ENCODE results near the gene PID1.

The PID1 gene

GRCh38 chr2:229239021-229239420 lies 32.1 kb downstream of the PID1 start:
- H3F3A ChIP-seq (ENCODE audit: insufficient read depth, low read length) = no peaks in the 10 kb centered on the region
- no peaks in the 10 kb centered on the region for H3K36me3 ChIP-seq (replicated peaks; ENCODE audit: insufficient read depth, low read length)
- H3K9me3 ChIP-seq (replicated peaks; ENCODE audit: insufficient read depth, low read length) = no peaks in the 10 kb centered on the region
- H3K27me3 ChIP-seq (replicated peaks; ENCODE audit: insufficient read depth, low read length) = no peaks in the 10 kb centered on the region
- TF ChIP-seq EZH2phosphoT487 (IDR thresholded peaks at IDR 0.05; ENCODE audit: low read length) (no peak), CTCF (IDR thresholded peaks at IDR 0.05; ENCODE audit: low read length) (no peak)
- H3K4me3 ChIP-seq (ENCODE audit: low read length) = no peak overlapping the region
- H3K79me2 ChIP-seq (ENCODE audit: low read length) = no peaks in the 10 kb centered on the region
- no peaks in the 10 kb centered on the region for H3K4me1 ChIP-seq (ENCODE audit: low read length)
- no peaks in the 10 kb centered on the region for H3K9me2 ChIP-seq (replicated peaks; ENCODE audit: insufficient read depth, low read length)
- H3K27ac ChIP-seq (ENCODE audit: low read length) = no peak overlapping the region
- H3K9ac ChIP-seq (ENCODE audit: low read length) = no peak overlapping the region
- no peaks in the 10 kb centered on the region for H4K20me1 ChIP-seq (ENCODE audit: insufficient read depth, low read length)
- no peak overlapping the region for H2AFZ ChIP-seq (ENCODE audit: low read length)
- H3K4me2 ChIP-seq (ENCODE audit: low read depth, low read length) = no peak overlapping the region
- DNase-seq = no peak

- Histone ChIP-seq H4K20me1 (ENCODE audit: insufficient read depth, low read length) (no peaks in the 10 kb centered on the region), H3K4me2 (ENCODE audit: low read depth, low read length) (no peak overlapping the region), H3K9ac (ENCODE audit: low read length) (no peak overlapping the region), H3K27me3 (replicated peaks; ENCODE audit: insufficient read depth, low read length) (no peaks in the 10 kb centered on the region), H3K36me3 (replicated peaks; ENCODE audit: insufficient read depth, low read length) (no peaks in the 10 kb centered on the region), H3F3A (ENCODE audit: insufficient read depth, low read length) (no peaks in the 10 kb centered on the region), H3K9me2 (replicated peaks; ENCODE audit: insufficient read depth, low read length) (no peaks in the 10 kb centered on the region), H3K27ac (ENCODE audit: low read length) (no peak overlapping the region), H3K4me1 (ENCODE audit: low read length) (no peaks in the 10 kb centered on the region), H3K79me2 (ENCODE audit: low read length) (no peaks in the 10 kb centered on the region), H3K4me3 (ENCODE audit: low read length) (no peak overlapping the region), H3K9me3 (replicated peaks; ENCODE audit: insufficient read depth, low read length) (no peaks in the 10 kb centered on the region), H2AFZ (ENCODE audit: low read length) (no peak overlapping the region)
- no peak for DNase-seq
- TF ChIP-seq EZH2 (optimal IDR thresholded peaks at IDR 0.05; ENCODE audit: low read depth, low read length) (no peak), CTCF (IDR thresholded peaks at IDR 0.05; ENCODE audit: low read length) (no peak), EZH2phosphoT487 (IDR thresholded peaks at IDR 0.05; ENCODE audit: low read length) (no peak)
Measured at GRCh38 chr2:229237270-229237669, 33.8 kb downstream of the PID1 start.

DNA sequence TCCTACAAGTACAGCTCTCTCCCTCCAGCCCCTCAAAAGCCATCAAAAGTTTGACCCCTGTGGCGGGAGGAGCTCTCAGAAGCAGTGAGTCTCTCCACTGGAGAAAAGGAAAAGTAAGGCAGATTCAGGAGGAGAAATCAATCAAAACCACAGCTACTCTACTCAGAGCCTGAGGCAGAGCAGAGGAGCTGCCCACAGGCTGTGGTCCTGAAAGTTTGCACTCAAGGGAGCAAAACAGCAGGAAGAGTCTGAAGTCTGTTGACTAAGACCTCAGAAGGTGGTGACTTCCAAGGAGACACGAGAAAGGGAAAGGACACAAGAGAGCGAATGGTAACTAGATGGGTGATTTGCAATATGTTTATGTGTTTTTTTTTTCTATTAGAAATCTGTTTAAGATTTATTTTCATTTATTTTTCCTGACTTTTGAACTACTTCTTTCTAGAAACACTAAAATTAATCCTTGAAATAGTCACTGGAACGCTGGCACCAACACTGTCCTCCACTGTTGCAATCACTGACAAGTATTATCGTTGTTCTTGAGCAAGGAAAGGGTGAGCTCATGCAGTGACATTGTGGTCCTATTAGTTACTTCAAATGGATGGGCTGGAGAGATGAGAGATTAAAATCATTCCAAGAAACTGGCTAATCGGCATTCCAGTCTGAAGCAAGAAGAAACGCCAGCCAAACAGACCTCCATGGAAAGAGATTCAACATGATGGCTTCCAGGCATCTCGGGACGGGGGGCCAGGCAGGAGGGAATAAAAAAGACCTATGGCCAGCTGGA lies 35.8 kb downstream of the PID1 start:
- H2AFZ ChIP-seq (ENCODE audit: low read length) = no peak overlapping the region
- H3K4me2 ChIP-seq (ENCODE audit: low read depth, low read length) = no peak overlapping the region
- H3K9me3 ChIP-seq (replicated peaks; ENCODE audit: insufficient read depth, low read length) = no peaks in the 10 kb centered on the region
- no peak for DNase-seq
- no peaks in the 10 kb centered on the region for H4K20me1 ChIP-seq (ENCODE audit: insufficient read depth, low read length)
- no peaks in the 10 kb centered on the region for H3K27me3 ChIP-seq (replicated peaks; ENCODE audit: insufficient read depth, low read length)
- no peak overlapping the region for H3K9ac ChIP-seq (ENCODE audit: low read length)
- no peaks in the 10 kb centered on the region for H3K36me3 ChIP-seq (replicated peaks; ENCODE audit: insufficient read depth, low read length)
- no peaks in the 10 kb centered on the region for H3K79me2 ChIP-seq (ENCODE audit: low read length)
- no peaks in the 10 kb centered on the region for H3K4me1 ChIP-seq (ENCODE audit: low read length)
- no peak overlapping the region for H3K4me3 ChIP-seq (ENCODE audit: low read length)
- H3K9me2 ChIP-seq (replicated peaks; ENCODE audit: insufficient read depth, low read length) = no peaks in the 10 kb centered on the region
- no peaks in the 10 kb centered on the region for H3F3A ChIP-seq (ENCODE audit: insufficient read depth, low read length)
- TF ChIP-seq CTCF (IDR thresholded peaks at IDR 0.05; ENCODE audit: low read length) (no peak), EZH2phosphoT487 (IDR thresholded peaks at IDR 0.05; ENCODE audit: low read length) (no peak), EZH2 (optimal IDR thresholded peaks at IDR 0.05; ENCODE audit: low read depth, low read length) (no peak)
- no peak overlapping the region for H3K27ac ChIP-seq (ENCODE audit: low read length)
